GM23338 (cell line): ENCODE results near the gene SSH2. TPM values are rescaled to one million over a fixed set of nuclear protein-coding genes. Genes with fewer than 3 reads are reported as not detected.

Experiments
- ATAC-seq: fragments of 200-7000 bp; cut with Tn5 transposase; 3 replicates; pipeline ENCODE4 v1.9.1; 2020
- DNase-seq: peaks from one replicate; pipeline ENCODE4 v3.0.0-alpha.2; 2015; ENCODE audit warnings: low spot score
- H2AFZ ChIP-seq: fragments of 200-600 bp; sonication (generic); 2 replicates; pipeline ENCODE4 v1.8.0; 2016; ENCODE audit warnings: antibody characterized with exemption, mild to moderate bottlenecking, moderate library complexity
- H3F3A ChIP-seq: fragments of 200-600 bp; sonication (generic); replicated peaks from 2 replicates; pipeline ENCODE4 v1.8.0; 2017; ENCODE audit warnings: antibody characterized with exemption, mixed run types, low read depth
- H3K27ac ChIP-seq: fragments of 200-600 bp; sonication (generic); 2 replicates; pipeline ENCODE4 v1.6.1; 2016; ENCODE audit warnings: low read depth
- H3K27me3 ChIP-seq: fragments of 200-600 bp; sonication (generic); 2 replicates; pipeline ENCODE4 v1.8.0; 2016; ENCODE audit warnings: mild to moderate bottlenecking, mixed run types, moderate library complexity; ENCODE audit not compliant: insufficient read depth
- H3K36me3 ChIP-seq: fragments of 200-600 bp; sonication (generic); 2 replicates; pipeline ENCODE4 v1.8.0; 2016; ENCODE audit warnings: mild to moderate bottlenecking; ENCODE audit not compliant: insufficient read depth
- H3K4me1 ChIP-seq: fragments of 200-600 bp; sonication (generic); 2 replicates; pipeline ENCODE4 v1.8.0; 2016; ENCODE audit warnings: mild to moderate bottlenecking, moderate library complexity; ENCODE audit not compliant: insufficient read depth
- H3K4me2 ChIP-seq: fragments of 200-600 bp; sonication (generic); 2 replicates; pipeline ENCODE4 v1.7.1; 2017; ENCODE audit warnings: mixed run types
- H3K4me3 ChIP-seq: fragments of 200-600 bp; sonication (generic); 2 replicates; pipeline ENCODE4 v1.6.1; 2016; ENCODE audit warnings: mixed run types
- H3K79me2 ChIP-seq: fragments of 200-600 bp; sonication (generic); replicated peaks from 2 replicates; pipeline ENCODE4 v1.8.0; 2017; ENCODE audit warnings: mild to moderate bottlenecking; ENCODE audit not compliant: insufficient read depth
- H3K9me2 ChIP-seq: fragments of 200-600 bp; sonication (generic); 2 replicates; pipeline ENCODE4 v1.8.0; 2017; ENCODE audit not compliant: insufficient read depth
- H4K20me1 ChIP-seq: fragments of 200-600 bp; sonication (generic); replicated peaks from 2 replicates; pipeline ENCODE4 v1.8.0; 2017; ENCODE audit warnings: mild to moderate bottlenecking; ENCODE audit not compliant: insufficient read depth
- H3K27ac Mint-ChIP-seq: 2 replicates; pipeline ENCODE4 v1.8.0; 2020; ENCODE audit warnings: inconsistent platforms, mild to moderate bottlenecking, moderate library complexity, mixed read lengths
- H3K27me3 Mint-ChIP-seq: 3 replicates; pipeline ENCODE4 v1.8.0; 2022; ENCODE audit warnings: low read depth, mild to moderate bottlenecking, moderate library complexity, mixed read lengths, inconsistent platforms; ENCODE audit not compliant: insufficient read depth, poor library complexity
- H3K36me3 Mint-ChIP-seq: 3 replicates; pipeline ENCODE4 v1.8.0; 2021; ENCODE audit warnings: low read depth, mild to moderate bottlenecking, inconsistent platforms, moderate library complexity, mixed read lengths
- H3K4me1 Mint-ChIP-seq: 3 replicates; pipeline ENCODE4 v1.8.0; 2020; ENCODE audit warnings: mild to moderate bottlenecking, inconsistent platforms, mixed read lengths
- H3K4me3 Mint-ChIP-seq: 3 replicates; pipeline ENCODE4 v1.8.0; 2021; ENCODE audit warnings: moderate library complexity, mild to moderate bottlenecking, inconsistent platforms, mixed read lengths
- H3K9me3 Mint-ChIP-seq: 3 replicates; pipeline ENCODE4 v1.8.0; 2020; ENCODE audit warnings: moderate library complexity, mild to moderate bottlenecking, inconsistent platforms, mixed read lengths
- CTCF ChIP-seq, 2 experiments: fragments of 200-600 bp in 1 of 2; sonication (generic) in 1 of 2; conservative IDR thresholded peaks; 2 replicates each; pipeline versions ENCODE4 v1.5.1 to v1.6.1; 2016 to 2017; ENCODE audit warnings: antibody characterized with exemption in 2 of 2, low read depth in 2 of 2, mild to moderate bottlenecking in 2 of 2, moderate library complexity in 1 of 2
- ETS1 ChIP-seq: IDR thresholded peaks from 2 replicates; pipeline ENCODE4 v1.6.1; 2016; ENCODE audit warnings: antibody characterized with exemption
- EZH2 ChIP-seq: fragments of 200-600 bp; sonication (generic); IDR thresholded peaks from one replicate; pipeline ENCODE4 v1.8.0; 2017; ENCODE audit warnings: antibody characterized with exemption, mild to moderate bottlenecking, low read depth; ENCODE audit not compliant: unreplicated experiment
- EZH2phosphoT487 ChIP-seq: fragments of 200-600 bp; sonication (generic); IDR thresholded peaks from one replicate; pipeline ENCODE4 v1.8.1; 2018; ENCODE audit warnings: antibody characterized with exemption; ENCODE audit not compliant: unreplicated experiment
- JUNB ChIP-seq: IDR thresholded peaks from one replicate; pipeline ENCODE4 v1.6.1; 2016; ENCODE audit warnings: antibody characterized with exemption; ENCODE audit not compliant: unreplicated experiment
- NANOG ChIP-seq: IDR thresholded peaks from 2 replicates; pipeline ENCODE4 v1.6.1; 2016; ENCODE audit warnings: antibody characterized with exemption, borderline replicate concordance
- POLR2AphosphoS5 ChIP-seq: IDR thresholded peaks from 2 replicates; pipeline ENCODE4 v1.6.1; 2016; ENCODE audit warnings: antibody characterized with exemption, low read depth
- REST ChIP-seq: IDR thresholded peaks from one replicate; pipeline ENCODE4 v1.6.1; 2018; ENCODE audit warnings: antibody characterized with exemption; ENCODE audit not compliant: unreplicated experiment
- STAT1 ChIP-seq: IDR thresholded peaks from one replicate; pipeline ENCODE4 v1.6.1; 2016; ENCODE audit warnings: antibody characterized with exemption; ENCODE audit not compliant: unreplicated experiment
- ZNF114 ChIP-seq: fragments of 250-450 bp; sonication (Bioruptor Pico); IDR thresholded peaks from 2 replicates; pipeline ENCODE4 v1.5.0; 2020; ENCODE audit warnings: mild to moderate bottlenecking, moderate library complexity
- ZNF331 ChIP-seq: fragments of 250-450 bp; sonication (Bioruptor Pico); IDR thresholded peaks from 2 replicates; pipeline ENCODE4 v1.5.0; 2020; ENCODE audit warnings: low read depth, mild to moderate bottlenecking, moderate library complexity
- polyA plus RNA-seq: library from polyadenylated mRNA; unstranded; fragments of >200 nt; fragmentation: Nextera tagmentation; extraction: Ambion mirVana; gene quantifications from 2 replicates; pipeline ENCODE4 v1.2.1, GENCODE V29; 2016
- total RNA-seq: library from RNA; depleted of rRNA; stranded (reverse); fragments of >200 nt; shearing (Covaris generic); gene quantifications from 2 replicates; pipeline ENCODE4 v1.2.3, GENCODE V29; 2014

SSH2 gene
- total and polyA plus RNA-seq, 2 experiments from 2014 or later, result 9.9 to 12.1 TPM

GRCh38 chr17:29621751-29622194 is 308.3 kb downstream of the SSH2 start (continued):
- no peak for TF ChIP-seq ZNF331 (CRISPR knock-in tag)
- no peak for TF ChIP-seq EZH2phosphoT487
- TF ChIP-seq STAT1, result no peak

GRCh38 chr17:29620779-29621500 is 309.1 kb downstream of the SSH2 start:
- Histone ChIP-seq H3K27ac (no peak overlapping the region), H3K27me3 (peaks cover 76% of the 10 kb centered on the region), H2AFZ (no peak overlapping the region), H3K9me2 (0 out of 2 replicates have a peak, but pooled peaks cover 4% of the 10 kb centered on the region), H3K4me2 (no peak overlapping the region), H3F3A (peaks cover 4% of the 10 kb centered on the region; the same call in 1 of the 2 replicates), H3K4me3 (no peak overlapping the region), H3K79me2 (no peaks in the 10 kb centered on the region), H3K36me3 (no peaks in the 10 kb centered on the region), H4K20me1 (peaks cover 5% of the 10 kb centered on the region; the same call in 1 of the 2 replicates), H3K4me1 (peaks cover 30% of the 10 kb centered on the region)
- no peak for TF ChIP-seq POLR2AphosphoS5
- Mint-ChIP-seq H3K4me1 (peaks cover 42% of the 10 kb centered on the region), H3K36me3 (no peaks in the 10 kb centered on the region; the same call in 2 of the 3 replicates), H3K27me3 (peaks cover 54% of the 10 kb centered on the region), H3K4me3 (no peak overlapping the region; the same call in 2 of the 3 replicates), H3K9me3 (no peaks in the 10 kb centered on the region; the same call in 2 of the 3 replicates), H3K27ac (no peak overlapping the region)
- DNase-seq (no peak), ATAC-seq (no peak)

- ATAC-seq, result no peak
- Histone ChIP-seq H3K27ac (no peak overlapping the region), H3K4me3 (no peak overlapping the region), H3F3A (peaks cover 4% of the 10 kb centered on the region; the same call in 1 of the 2 replicates), H3K4me2 (no peak overlapping the region; the same call in 1 of the 2 replicates), H3K36me3 (no peaks in the 10 kb centered on the region), H3K27me3 (peaks cover 83% of the 10 kb centered on the region), H2AFZ (no peak overlapping the region), H3K4me1 (peaks cover 31% of the 10 kb centered on the region), H4K20me1 (peaks cover 5% of the 10 kb centered on the region; the same call in 1 of the 2 replicates), H3K79me2 (no peaks in the 10 kb centered on the region), H3K9me2 (0 out of 2 replicates have a peak, but pooled peaks cover 4% of the 10 kb centered on the region)
- peaks cover 42% of the 10 kb centered on the region for H3K4me1 Mint-ChIP-seq
- no peak overlapping the region for H3K27ac Mint-ChIP-seq
- no peaks in the 10 kb centered on the region; the same call in 2 of the 3 replicates for H3K36me3 Mint-ChIP-seq
- H3K9me3 Mint-ChIP-seq, result no peaks in the 10 kb centered on the region; the same call in 1 of the 3 replicates
- DNase-seq, result peak; percentile 58
- no peak overlapping the region; the same call in 2 of the 3 replicates for H3K4me3 Mint-ChIP-seq
- H3K27me3 Mint-ChIP-seq, result peaks cover 61% of the 10 kb centered on the region
- TF ChIP-seq POLR2AphosphoS5 (no peak), ZNF331 (CRISPR knock-in tag) (no peak), REST (no peak), NANOG (no peak), CTCF (conservative IDR thresholded peaks at IDR 0.05; ENCODE audit: low read depth in 2 of 2) (no peak), ZNF114 (CRISPR knock-in tag) (no peak), ETS1 (no peak), EZH2 (no peak), JUNB (no peak)
These were observed 309.8 kb downstream of the SSH2 start for GRCh38 chr17:29620271-29620670.
